ENCODE data around the gene PTPN5. TPM values are rescaled to one million over a fixed set of nuclear protein-coding genes. Genes with fewer than 3 reads are reported as not detected.
"Not testable (repeated sequence)": the region's sequence is repeated elsewhere in the genome, so short reads cannot be mapped to it uniquely, and the experiment has no call there.

PTPN5 gene
- total RNA-seq, 1 donor from 2014 or later, result not detected

- ATAC-seq (peak; percentile 86), DNase-seq (ENCODE audit: low spot score) (peak; percentile 55)
Observed at GRCh38 chr11:18692941-18693760, 98.4 kb downstream of the PTPN5 start.

- DNase-seq (ENCODE audit: low spot score); ATAC-seq: not testable (repeated sequence)
Observed at GRCh38 chr11:18691467-18692140, 100.0 kb downstream of the PTPN5 start.

GRCh38 chr11:18684267-18684666, 107.3 kb downstream of the PTPN5 start:
- no peak for ATAC-seq
- DNase-seq (ENCODE audit: low spot score), result no peak

GRCh38 chr11:18682466-18682865, 109.1 kb downstream of the PTPN5 start:
- DNase-seq (ENCODE audit: low spot score), result no peak
- ATAC-seq, result no peak

- DNase-seq (ENCODE audit: low spot score); ATAC-seq: not testable (repeated sequence)
Observed at GRCh38 chr11:18681949-18682348, 109.6 kb downstream of the PTPN5 start.

Other genes with a start within 250 kb of the PTPN5 start
- gene UEVLD, start 203.1 kb downstream of the PTPN5 start, total RNA-seq, result 8.2 TPM
- 1.2 TPM for gene MISFA, start 192.0 kb downstream of the PTPN5 start, total RNA-seq
- 6.8 TPM for gene SPTY2D1, start 157.5 kb downstream of the PTPN5 start, total RNA-seq
- gene TMEM86A, start 93.0 kb downstream of the PTPN5 start, total RNA-seq, result 5.3 TPM
- 0.13 TPM for gene IGSF22, start 65.6 kb downstream of the PTPN5 start, total RNA-seq
- gene MRGPRX1, start 147.6 kb upstream of the PTPN5 start, total RNA-seq, result not detected